Measurements from ENCODE around the gene MRPS12.
"Not testable (repeated sequence)": the region's sequence is repeated elsewhere in the genome, so short reads cannot be mapped to it uniquely, and the experiment has no call there.

- not testable (repeated sequence) for TF ChIP-seq CTCF (IDR thresholded peaks at IDR 0.05; ENCODE audit: insufficient read depth, low read length, poor library complexity, severe bottlenecking); EZH2phosphoT487 (conservative IDR thresholded peaks at IDR 0.05; ENCODE audit: low read length)
These were observed 46.1 kb upstream of the MRPS12 start for GRCh38 chr19:38884691-38885090.
